ENCODE measurements around the gene ADGRF1.

ADGRF1 gene

DNA sequence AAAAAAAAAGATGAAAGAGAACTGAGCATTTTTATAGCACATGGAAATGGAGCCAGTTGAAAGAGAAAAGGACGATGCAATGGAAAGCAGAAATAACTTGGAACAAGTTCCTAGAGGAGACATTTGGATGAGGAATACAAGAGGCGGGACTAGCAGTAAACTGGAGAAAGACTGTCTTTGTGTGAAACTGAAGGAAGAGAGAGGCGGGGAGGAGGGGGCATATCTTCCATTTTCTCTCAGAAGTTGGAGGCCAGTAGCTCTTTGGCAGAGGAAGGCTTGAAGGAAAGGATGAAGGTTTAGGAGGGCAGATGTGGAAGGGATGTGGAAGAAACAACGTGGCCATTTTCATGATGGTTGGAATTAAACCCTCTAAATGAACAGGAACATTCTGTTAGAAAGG lies 33.0 kb upstream of the ADGRF1 start:
- Histone ChIP-seq H3K27ac (ENCODE audit: low read depth, low read length) (peak overlapping the region; percentile 44), H3K4me1 (ENCODE audit: insufficient read depth, low read length) (peaks cover 32% of the 10 kb centered on the region), H3K27me3 (ENCODE audit: control insufficient read depth in 1 of 2, insufficient read depth in 2 of 2, low read length in 2 of 2) (no peaks in the 10 kb centered on the region), H3K9me3 (ENCODE audit: low read length) (no peaks in the 10 kb centered on the region), H3K4me3 (ENCODE audit: low read depth in 1 of 2, low read length in 2 of 2) (peak overlapping the region in 1 of 2 donors; percentile 1), H3K36me3 (ENCODE audit: insufficient read depth, low read length) (no peaks in the 10 kb centered on the region), H3K9ac (ENCODE audit: low read length) (no peak overlapping the region)

DNA sequence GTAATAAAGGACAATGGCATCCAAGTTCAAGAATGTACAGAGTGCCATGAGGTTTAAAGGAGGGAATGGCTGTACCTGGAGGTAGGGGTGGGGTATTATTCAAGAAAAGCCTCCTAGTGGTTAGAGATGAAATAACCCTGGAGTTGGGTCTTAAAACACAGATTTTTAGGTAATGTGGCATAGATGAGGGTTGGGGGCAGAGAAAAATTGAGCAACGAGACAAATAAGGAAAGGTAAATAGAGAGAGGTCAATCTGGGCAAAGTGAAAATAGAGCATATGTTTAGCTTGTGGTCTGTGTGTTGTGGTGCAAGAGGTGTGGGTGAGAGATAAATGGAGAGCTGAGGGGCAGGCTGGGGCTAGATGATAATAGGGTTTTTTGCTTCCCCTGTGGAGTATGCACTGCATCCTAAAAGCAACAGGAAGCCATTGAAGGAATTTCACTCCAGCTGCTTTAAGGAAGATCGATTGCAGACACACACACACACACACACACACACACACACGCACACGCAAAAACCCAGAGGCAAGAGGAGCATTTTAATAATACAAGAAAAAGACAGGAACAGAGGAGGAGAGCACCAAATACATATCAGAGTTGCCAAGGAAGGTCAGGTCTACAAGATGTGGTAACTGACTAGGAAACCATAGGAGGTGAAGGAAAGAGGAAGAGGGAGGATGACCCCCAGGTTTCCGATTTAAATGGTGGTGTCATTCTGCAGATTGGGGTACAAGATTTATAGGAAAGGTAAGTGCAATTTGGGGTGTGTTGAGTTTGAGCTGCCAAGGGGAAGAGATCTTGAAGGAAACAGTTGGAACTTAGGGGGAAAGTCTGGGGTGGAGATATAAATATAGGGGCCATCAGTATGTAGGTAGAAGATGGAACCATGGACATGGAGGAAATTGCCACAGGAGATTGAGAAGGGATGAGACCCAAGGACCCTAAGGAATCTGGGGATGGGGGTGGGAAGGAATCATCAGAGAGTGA lies 31.3 kb upstream of the ADGRF1 start:
- H3K27ac ChIP-seq (ENCODE audit: low read depth, low read length), result no peak overlapping the region
- H3K4me3 ChIP-seq (ENCODE audit: low read depth in 1 of 2, low read length in 2 of 2), result no peak overlapping the region
- H3K9me3 ChIP-seq (ENCODE audit: low read length), result no peaks in the 10 kb centered on the region
- no peaks in the 10 kb centered on the region for H3K36me3 ChIP-seq (ENCODE audit: insufficient read depth, low read length)
- peaks cover 32% of the 10 kb centered on the region for H3K4me1 ChIP-seq (ENCODE audit: insufficient read depth, low read length)
- H3K9ac ChIP-seq (ENCODE audit: low read length), result no peak overlapping the region
- H3K27me3 ChIP-seq (ENCODE audit: control insufficient read depth in 1 of 2, insufficient read depth in 2 of 2, low read length in 2 of 2), result no peaks in the 10 kb centered on the region

- no peak overlapping the region for H3K27ac ChIP-seq (ENCODE audit: low read depth, low read length)
- H3K27me3 ChIP-seq (ENCODE audit: control insufficient read depth in 1 of 2, insufficient read depth in 2 of 2, low read length in 2 of 2), result no peaks in the 10 kb centered on the region
- peaks cover 26% of the 10 kb centered on the region for H3K4me1 ChIP-seq (ENCODE audit: insufficient read depth, low read length)
- no peak overlapping the region for H3K9ac ChIP-seq (ENCODE audit: low read length)
- no peaks in the 10 kb centered on the region for H3K9me3 ChIP-seq (ENCODE audit: low read length)
- no peaks in the 10 kb centered on the region for H3K36me3 ChIP-seq (ENCODE audit: insufficient read depth, low read length)
- H3K4me3 ChIP-seq (ENCODE audit: low read depth in 1 of 2, low read length in 2 of 2), result no peak overlapping the region
Observed at GRCh38 chr6:47072667-47073066, 30.5 kb upstream of the ADGRF1 start.

DNA sequence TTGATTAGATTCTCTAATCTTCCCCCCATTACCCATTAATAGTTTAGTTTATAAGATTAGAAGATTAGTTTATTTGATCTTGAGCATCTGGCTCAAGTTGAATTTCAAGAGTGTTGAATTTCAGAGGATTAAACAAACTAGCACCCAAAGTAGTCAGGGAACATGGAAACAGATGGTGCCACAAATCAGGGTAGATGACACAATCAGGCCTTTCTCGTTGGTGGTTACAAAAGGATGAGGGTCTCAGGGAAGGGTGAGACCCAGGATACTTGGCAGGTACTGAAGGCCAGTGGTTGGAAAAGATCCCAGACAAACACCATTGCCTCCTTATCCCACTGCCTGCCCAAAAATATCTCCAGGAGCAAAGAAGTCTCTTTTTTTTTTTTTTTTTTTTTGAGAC lies 29.5 kb upstream of the ADGRF1 start:
- H3K4me1 ChIP-seq (ENCODE audit: insufficient read depth, low read length), result peaks cover 17% of the 10 kb centered on the region
- H3K9ac ChIP-seq (ENCODE audit: low read length), result no peak overlapping the region
- no peaks in the 10 kb centered on the region for H3K36me3 ChIP-seq (ENCODE audit: insufficient read depth, low read length)
- H3K4me3 ChIP-seq (ENCODE audit: low read depth in 1 of 2, low read length in 2 of 2), result no peak overlapping the region
- no peaks in the 10 kb centered on the region for H3K27me3 ChIP-seq (ENCODE audit: control insufficient read depth in 1 of 2, insufficient read depth in 2 of 2, low read length in 2 of 2)
- no peak overlapping the region for H3K27ac ChIP-seq (ENCODE audit: low read depth, low read length)
- H3K9me3 ChIP-seq (ENCODE audit: low read length), result no peaks in the 10 kb centered on the region

DNA sequence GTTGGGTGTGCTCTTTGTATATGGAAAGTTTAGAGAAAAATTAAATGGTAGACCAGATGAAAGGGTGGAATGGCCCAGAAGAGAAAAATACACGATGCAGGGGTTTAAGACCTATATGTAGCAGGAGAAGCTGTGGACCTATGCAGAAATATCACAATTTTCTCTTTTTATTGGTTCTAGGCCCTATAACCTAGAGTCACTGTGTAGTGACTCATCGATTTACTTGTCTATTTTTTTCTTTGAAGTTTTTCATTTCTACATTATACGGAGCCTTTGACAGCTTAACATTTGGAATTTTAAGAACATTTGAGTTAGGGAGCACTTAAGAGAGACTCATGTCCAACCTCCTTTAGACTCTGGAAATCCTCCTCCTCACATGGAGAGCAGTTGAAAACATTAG lies 28.3 kb upstream of the ADGRF1 start:
- H3K36me3 ChIP-seq (ENCODE audit: insufficient read depth, low read length), result no peaks in the 10 kb centered on the region
- H3K27ac ChIP-seq (ENCODE audit: low read depth, low read length), result no peak overlapping the region
- no peaks in the 10 kb centered on the region for H3K27me3 ChIP-seq (ENCODE audit: control insufficient read depth in 1 of 2, insufficient read depth in 2 of 2, low read length in 2 of 2)
- peaks cover 5% of the 10 kb centered on the region for H3K4me1 ChIP-seq (ENCODE audit: insufficient read depth, low read length)
- no peaks in the 10 kb centered on the region for H3K9me3 ChIP-seq (ENCODE audit: low read length)
- H3K4me3 ChIP-seq (ENCODE audit: low read depth in 1 of 2, low read length in 2 of 2), result no peak overlapping the region
- H3K9ac ChIP-seq (ENCODE audit: low read length), result no peak overlapping the region

DNA sequence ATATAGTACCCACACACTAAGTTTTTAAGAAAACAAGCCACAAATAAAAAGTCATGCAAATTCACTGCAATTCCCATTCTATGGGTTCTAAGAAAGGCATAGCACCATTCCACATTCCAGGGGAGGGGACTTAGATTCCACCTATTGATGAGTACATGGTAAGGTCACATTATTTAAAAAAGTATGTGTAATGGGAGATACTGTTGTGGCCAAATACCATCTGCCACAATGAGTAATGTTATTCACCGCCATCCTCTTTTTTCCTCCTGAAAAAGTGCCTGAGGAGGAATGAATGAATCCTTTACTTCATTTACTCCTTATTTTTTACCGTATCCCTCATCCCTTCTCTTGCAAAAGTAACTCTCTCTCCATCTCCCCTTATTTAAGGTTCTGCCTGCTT lies 27.0 kb upstream of the ADGRF1 start:
- H3K9ac ChIP-seq (ENCODE audit: low read length), result no peak overlapping the region
- no peaks in the 10 kb centered on the region for H3K9me3 ChIP-seq (ENCODE audit: low read length)
- H3K4me3 ChIP-seq (ENCODE audit: low read depth in 1 of 2, low read length in 2 of 2), result no peak overlapping the region
- H3K36me3 ChIP-seq (ENCODE audit: insufficient read depth, low read length), result no peaks in the 10 kb centered on the region
- no peaks in the 10 kb centered on the region for H3K4me1 ChIP-seq (ENCODE audit: insufficient read depth, low read length)
- H3K27ac ChIP-seq (ENCODE audit: low read depth, low read length), result no peak overlapping the region
- no peaks in the 10 kb centered on the region for H3K27me3 ChIP-seq (ENCODE audit: control insufficient read depth in 1 of 2, insufficient read depth in 2 of 2, low read length in 2 of 2)

- H3K27me3 ChIP-seq (ENCODE audit: control insufficient read depth in 1 of 2, insufficient read depth in 2 of 2, low read length in 2 of 2), result no peaks in the 10 kb centered on the region
- H3K4me3 ChIP-seq (ENCODE audit: low read depth in 1 of 2, low read length in 2 of 2), result no peak overlapping the region
- peaks cover 11% of the 10 kb centered on the region for H3K4me1 ChIP-seq (ENCODE audit: insufficient read depth, low read length)
- H3K27ac ChIP-seq (ENCODE audit: low read depth, low read length), result no peak overlapping the region
- H3K36me3 ChIP-seq (ENCODE audit: insufficient read depth, low read length), result no peaks in the 10 kb centered on the region
- H3K9ac ChIP-seq (ENCODE audit: low read length), result no peak overlapping the region
- H3K9me3 ChIP-seq (ENCODE audit: low read length), result no peaks in the 10 kb centered on the region
Observed at GRCh38 chr6:47066418-47066817, 24.3 kb upstream of the ADGRF1 start.

DNA sequence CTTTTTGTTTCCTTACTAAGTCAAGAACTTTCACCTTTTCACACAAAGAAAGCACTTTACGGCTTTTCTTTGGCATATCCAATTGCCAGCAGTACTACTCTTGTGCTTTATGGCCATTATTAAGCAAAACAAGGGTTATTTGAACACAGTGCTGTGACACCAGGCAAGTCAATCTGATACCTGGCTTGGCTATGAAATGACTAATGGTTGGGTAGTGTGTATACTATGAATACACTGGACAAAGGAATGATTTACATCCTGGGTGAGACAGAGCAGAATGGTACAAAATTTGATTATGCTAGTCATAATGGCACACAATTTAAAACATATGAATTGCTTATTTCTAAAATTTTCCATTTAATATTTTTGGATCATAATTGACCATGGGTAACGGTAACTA lies 22.1 kb upstream of the ADGRF1 start:
- no peak overlapping the region for H3K9ac ChIP-seq (ENCODE audit: low read length)
- no peak overlapping the region for H3K4me3 ChIP-seq (ENCODE audit: low read depth in 1 of 2, low read length in 2 of 2)
- H3K9me3 ChIP-seq (ENCODE audit: low read length), result no peaks in the 10 kb centered on the region
- H3K27ac ChIP-seq (ENCODE audit: low read depth, low read length), result no peak overlapping the region
- peaks cover 15% of the 10 kb centered on the region for H3K4me1 ChIP-seq (ENCODE audit: insufficient read depth, low read length)
- no peaks in the 10 kb centered on the region for H3K27me3 ChIP-seq (ENCODE audit: control insufficient read depth in 1 of 2, insufficient read depth in 2 of 2, low read length in 2 of 2)
- H3K36me3 ChIP-seq (ENCODE audit: insufficient read depth, low read length), result no peaks in the 10 kb centered on the region

- peak overlapping the region; percentile 27 for H3K27ac ChIP-seq (ENCODE audit: low read depth, low read length)
- no peaks in the 10 kb centered on the region for H3K9me3 ChIP-seq (ENCODE audit: low read length)
- H3K4me3 ChIP-seq (ENCODE audit: low read depth in 1 of 2, low read length in 2 of 2), result no peak overlapping the region
- H3K9ac ChIP-seq (ENCODE audit: low read length), result no peak overlapping the region
- peaks cover 15% of the 10 kb centered on the region for H3K4me1 ChIP-seq (ENCODE audit: insufficient read depth, low read length)
- H3K36me3 ChIP-seq (ENCODE audit: insufficient read depth, low read length), result no peaks in the 10 kb centered on the region
- H3K27me3 ChIP-seq (ENCODE audit: control insufficient read depth in 1 of 2, insufficient read depth in 2 of 2, low read length in 2 of 2), result no peaks in the 10 kb centered on the region
Observed at GRCh38 chr6:47062346-47062745, 20.2 kb upstream of the ADGRF1 start.

DNA sequence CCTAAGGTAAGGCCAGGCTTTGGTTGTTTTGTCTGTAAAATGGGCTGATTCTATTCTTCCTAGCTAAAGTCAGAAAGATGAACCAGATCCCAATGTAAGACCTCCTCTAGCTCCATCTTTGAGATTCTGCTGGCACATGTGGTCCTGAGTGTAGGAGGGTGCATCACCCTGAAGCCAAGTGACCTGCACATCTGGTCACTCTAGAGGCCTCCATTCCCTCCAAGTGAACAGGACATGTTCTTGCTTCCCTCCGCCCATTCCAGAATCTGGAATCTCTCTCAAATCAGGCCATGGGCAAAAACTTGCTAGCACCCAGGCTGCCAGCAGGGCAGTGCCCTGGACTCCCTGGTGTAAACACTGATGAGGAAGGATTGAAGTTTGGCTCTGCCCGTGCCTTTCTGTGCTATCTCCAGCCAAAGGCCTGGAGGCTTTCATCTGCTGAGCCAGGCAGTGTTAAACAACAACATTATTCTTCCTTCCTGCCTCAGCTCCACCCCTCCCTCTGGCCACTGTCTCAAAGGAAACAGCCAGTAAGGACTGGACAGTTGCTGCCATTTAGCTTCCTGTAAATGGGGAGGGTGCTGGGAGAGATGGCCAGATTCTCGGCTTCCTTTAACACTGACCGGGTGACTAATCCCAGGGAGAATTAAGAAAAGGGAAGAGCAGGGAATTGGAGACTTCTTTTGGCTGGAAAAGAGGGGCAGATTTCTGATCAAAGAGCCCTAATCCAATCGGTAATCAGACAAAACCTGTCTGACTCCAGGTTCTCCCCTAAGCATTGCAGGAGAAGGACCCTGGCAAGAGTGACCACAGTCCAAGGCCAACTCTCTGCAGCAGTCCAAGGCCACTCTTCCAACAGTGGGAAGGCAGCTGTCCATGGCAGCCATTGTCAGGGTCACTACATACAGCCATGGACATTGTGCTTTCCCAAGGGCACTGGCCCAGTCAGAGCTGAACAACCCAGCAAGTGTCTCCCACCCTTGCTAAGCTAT lies 19.5 kb upstream of the ADGRF1 start:
- H3K9ac ChIP-seq (ENCODE audit: low read length), result no peak overlapping the region
- H3K4me3 ChIP-seq (ENCODE audit: low read depth in 1 of 2, low read length in 2 of 2), result no peak overlapping the region
- peaks cover 15% of the 10 kb centered on the region for H3K4me1 ChIP-seq (ENCODE audit: insufficient read depth, low read length)
- peak overlapping the region; percentile 27 for H3K27ac ChIP-seq (ENCODE audit: low read depth, low read length)
- H3K9me3 ChIP-seq (ENCODE audit: low read length), result no peaks in the 10 kb centered on the region
- H3K36me3 ChIP-seq (ENCODE audit: insufficient read depth, low read length), result no peaks in the 10 kb centered on the region
- H3K27me3 ChIP-seq (ENCODE audit: control insufficient read depth in 1 of 2, insufficient read depth in 2 of 2, low read length in 2 of 2), result no peaks in the 10 kb centered on the region

- no peak overlapping the region for H3K4me3 ChIP-seq (ENCODE audit: low read depth in 1 of 2, low read length in 2 of 2)
- no peaks in the 10 kb centered on the region for H3K27me3 ChIP-seq (ENCODE audit: control insufficient read depth in 1 of 2, insufficient read depth in 2 of 2, low read length in 2 of 2)
- H3K36me3 ChIP-seq (ENCODE audit: insufficient read depth, low read length), result no peaks in the 10 kb centered on the region
- H3K27ac ChIP-seq (ENCODE audit: low read depth, low read length), result no peak overlapping the region
- H3K9ac ChIP-seq (ENCODE audit: low read length), result no peak overlapping the region
- H3K9me3 ChIP-seq (ENCODE audit: low read length), result no peaks in the 10 kb centered on the region
- H3K4me1 ChIP-seq (ENCODE audit: insufficient read depth, low read length), result peaks cover 15% of the 10 kb centered on the region
Observed at GRCh38 chr6:47059216-47059885, 17.2 kb upstream of the ADGRF1 start.

Data from muscle layer of colon (tissue), 2 donors.